HEK293 (cell line): ENCODE data around the gene EVC2.

Experiments used
- CTCF ChIA-PET: fragments of 350-600 bp; formaldehyde crosslinking; extraction: SDS; loops from one replicate; lab custom pipeline; 2021; ENCODE audit warnings: antibody characterized with exemption; lab: Yijun Ruan, JAX
- POLR2A ChIA-PET: fragments of 300-600 bp; formaldehyde crosslinking; extraction: SDS; loops from one replicate; lab custom pipeline; 2020; ENCODE audit warnings: antibody characterized with exemption, inconsistent platforms; lab: Yijun Ruan, JAX
- H3K27ac ChIP-seq: fragments of 200-500 bp; sonication (Bioruptor generic); 2 replicates; pipeline ENCODE4 v1.5.1; 2014; ENCODE audit warnings: low read depth, low read length, control low read depth, inconsistent platforms; ENCODE audit errors: extremely low read depth
- H3K36me3 ChIP-seq, 2 experiments: fragments of 200-500 bp in 1 of 2; sonication (Bioruptor generic) in 1 of 2; 1 replicate in 1 of 2; 2 replicates in 1 of 2; pipeline ENCODE4 v1.5.1; 2014 to 2017; ENCODE audit warnings: inconsistent platforms in 2 of 2, low read length in 2 of 2; ENCODE audit not compliant: control insufficient read depth in 2 of 2, insufficient read depth in 1 of 2
- H3K4me1 ChIP-seq: fragments of 200-500 bp; sonication (Bioruptor generic); 2 replicates; pipeline ENCODE4 v1.5.1; 2014; ENCODE audit warnings: mild to moderate bottlenecking, low read length, inconsistent platforms; ENCODE audit not compliant: control insufficient read depth, insufficient read depth
- H3K4me3 ChIP-seq: 2 replicates; pipeline ENCODE4 v1.5.1; 2011; ENCODE audit warnings: low read depth, mild to moderate bottlenecking, control low read depth, low read length, moderate library complexity
- H3K9me3 ChIP-seq: fragments of 200-500 bp; sonication (Bioruptor generic); 2 replicates; pipeline ENCODE4 v1.5.1; 2014; ENCODE audit warnings: low read depth, low read length, inconsistent platforms; ENCODE audit not compliant: control insufficient read depth, insufficient read depth
- GLIS2 ChIP-seq: fragments of 450-650 bp; formaldehyde crosslinking; IDR thresholded peaks from 2 replicates; pipeline ENCODE4 v1.5.1; 2016; ENCODE audit warnings: missing biosample characterization, missing genetic modification characterization
- KLF9 ChIP-seq: fragments of 450-650 bp; formaldehyde crosslinking; IDR thresholded peaks from 2 replicates; pipeline ENCODE4 v1.5.1; 2016; ENCODE audit warnings: missing biosample characterization, missing genetic modification characterization, low read depth
- PATZ1 ChIP-seq: fragments of 450-650 bp; formaldehyde crosslinking; IDR thresholded peaks from 2 replicates; pipeline ENCODE4 v1.5.1; 2016; ENCODE audit warnings: missing biosample characterization, missing genetic modification characterization
- SP7 ChIP-seq: fragments of 450-650 bp; formaldehyde crosslinking; IDR thresholded peaks from 2 replicates; pipeline ENCODE4 v1.5.1; 2016; ENCODE audit warnings: missing biosample characterization, missing genetic modification characterization
- ZIC2 ChIP-seq: fragments of 450-650 bp; formaldehyde crosslinking; IDR thresholded peaks from 2 replicates; pipeline ENCODE4 v1.5.1; 2016; ENCODE audit warnings: missing biosample characterization, missing genetic modification characterization
- ZNF132 ChIP-seq: fragments of 450-650 bp; formaldehyde crosslinking; IDR thresholded peaks from 2 replicates; pipeline ENCODE4 v1.5.1; 2017; ENCODE audit warnings: missing biosample characterization, missing genetic modification characterization, borderline replicate concordance
- ZNF157 ChIP-seq: fragments of 450-650 bp; formaldehyde crosslinking; IDR thresholded peaks from 2 replicates; pipeline ENCODE4 v1.5.1; 2016; ENCODE audit warnings: missing biosample characterization, missing genetic modification characterization
- ZNF174 ChIP-seq: fragments of 450-650 bp; formaldehyde crosslinking; IDR thresholded peaks from 2 replicates; pipeline ENCODE4 v1.5.0; 2017; ENCODE audit warnings: missing biosample characterization, mild to moderate bottlenecking, missing genetic modification characterization
- ZNF223 ChIP-seq: fragments of 450-650 bp; formaldehyde crosslinking; IDR thresholded peaks from 2 replicates; pipeline ENCODE4 v1.5.1; 2016; ENCODE audit warnings: missing biosample characterization, missing genetic modification characterization
- ZNF311 ChIP-seq: fragments of 450-650 bp; formaldehyde crosslinking; IDR thresholded peaks from 2 replicates; pipeline ENCODE4 v1.5.1; 2017; ENCODE audit warnings: missing biosample characterization, missing genetic modification characterization, borderline replicate concordance
- ZNF37A ChIP-seq: fragments of 450-650 bp; IDR thresholded peaks from 2 replicates; pipeline ENCODE4 v1.5.1; 2018; ENCODE audit warnings: missing biosample characterization, missing genetic modification characterization
- ZNF768 ChIP-seq: fragments of 450-650 bp; formaldehyde crosslinking; IDR thresholded peaks from 2 replicates; pipeline ENCODE4 v1.5.1; 2018; ENCODE audit warnings: missing biosample characterization, mild to moderate bottlenecking, missing genetic modification characterization
- TF ChIP-seq, protein P1 (sequence below): fragments of 450-650 bp; formaldehyde crosslinking; IDR thresholded peaks from 2 replicates; pipeline ENCODE4 v1.5.1; 2017; ENCODE audit warnings: missing biosample characterization, missing genetic modification characterization
- TF ChIP-seq, protein P2 (sequence below): fragments of 450-650 bp; formaldehyde crosslinking; IDR thresholded peaks from 2 replicates; pipeline ENCODE4 v1.5.1; 2016; ENCODE audit warnings: missing biosample characterization, missing genetic modification characterization
- TF ChIP-seq, protein P3 (sequence below): fragments of 450-650 bp; formaldehyde crosslinking; IDR thresholded peaks from 2 replicates; pipeline ENCODE4 v1.5.1; 2016; ENCODE audit warnings: missing biosample characterization, missing genetic modification characterization, low read depth

The EVC2 gene

DNA sequence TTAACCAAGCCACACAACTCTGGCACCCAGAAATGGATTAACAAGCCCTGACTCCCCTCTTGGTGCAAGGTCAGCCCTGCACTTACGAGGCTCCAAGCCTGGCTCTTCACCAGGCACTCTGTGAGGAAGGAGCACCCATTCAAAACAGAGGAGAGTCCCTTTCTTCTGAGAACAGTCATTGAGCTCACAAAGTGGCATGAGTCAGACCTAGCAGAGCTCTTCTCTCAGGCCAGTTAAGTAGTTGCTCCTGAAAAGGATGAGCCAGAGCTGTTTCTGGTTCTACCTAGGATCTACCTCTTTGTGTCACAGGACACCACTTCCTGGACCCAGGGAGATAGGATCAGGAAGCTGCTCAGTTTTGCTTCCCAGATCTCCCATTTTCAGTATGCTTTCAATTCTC, 48.2 kb downstream of the EVC2 start:
- H3K36me3 ChIP-seq, result no peaks in the 10 kb centered on the region
- H3K9me3 ChIP-seq, result no peaks in the 10 kb centered on the region
- no peaks in the 10 kb centered on the region for H3K4me1 ChIP-seq
- H3K4me3 ChIP-seq, result no peak overlapping the region
- TF ChIP-seq, protein P1, sequence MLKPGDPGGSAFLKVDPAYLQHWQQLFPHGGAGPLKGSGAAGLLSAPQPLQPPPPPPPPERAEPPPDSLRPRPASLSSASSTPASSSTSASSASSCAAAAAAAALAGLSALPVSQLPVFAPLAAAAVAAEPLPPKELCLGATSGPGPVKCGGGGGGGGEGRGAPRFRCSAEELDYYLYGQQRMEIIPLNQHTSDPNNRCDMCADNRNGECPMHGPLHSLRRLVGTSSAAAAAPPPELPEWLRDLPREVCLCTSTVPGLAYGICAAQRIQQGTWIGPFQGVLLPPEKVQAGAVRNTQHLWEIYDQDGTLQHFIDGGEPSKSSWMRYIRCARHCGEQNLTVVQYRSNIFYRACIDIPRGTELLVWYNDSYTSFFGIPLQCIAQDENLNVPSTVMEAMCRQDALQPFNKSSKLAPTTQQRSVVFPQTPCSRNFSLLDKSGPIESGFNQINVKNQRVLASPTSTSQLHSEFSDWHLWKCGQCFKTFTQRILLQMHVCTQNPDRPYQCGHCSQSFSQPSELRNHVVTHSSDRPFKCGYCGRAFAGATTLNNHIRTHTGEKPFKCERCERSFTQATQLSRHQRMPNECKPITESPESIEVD (tag by site-specific recombination), result no peak
- TF ChIP-seq PATZ1 (tag by site-specific recombination) (no peak), KLF9 (tag by site-specific recombination) (no peak), ZNF174 (tag by site-specific recombination) (no peak)
- CTCF ChIA-PET, result no interaction called here
- POLR2A ChIA-PET, result no interaction called here
- H3K27ac ChIP-seq, result no peak overlapping the region

DNA sequence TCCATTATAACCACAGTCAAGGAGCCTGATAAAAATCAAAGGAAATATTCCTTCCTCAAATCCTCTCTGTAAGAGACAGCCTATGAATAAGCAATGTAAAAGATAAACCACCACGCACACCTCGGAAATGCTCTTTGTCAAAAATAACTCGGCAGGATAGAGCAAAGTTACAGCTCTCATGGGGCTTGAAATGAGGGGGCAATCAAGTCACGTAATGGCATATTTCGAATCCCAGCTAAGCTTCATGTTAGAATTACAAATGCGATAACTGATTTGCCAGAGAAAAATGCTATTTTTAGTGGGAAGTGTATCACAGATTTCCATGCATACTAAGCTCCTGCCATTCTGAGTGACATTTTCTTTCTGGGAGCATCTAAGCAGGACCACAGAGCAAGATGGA, 49.4 kb downstream of the EVC2 start:
- no peak overlapping the region for H3K4me3 ChIP-seq
- H3K9me3 ChIP-seq, result no peaks in the 10 kb centered on the region
- H3K4me1 ChIP-seq, result no peaks in the 10 kb centered on the region
- POLR2A ChIA-PET, result no interaction called here
- H3K36me3 ChIP-seq, result no peaks in the 10 kb centered on the region
- TF ChIP-seq SP7 (tag by site-specific recombination) (no peak), ZNF157 (no peak), ZIC2 (tag by site-specific recombination) (no peak), ZNF223 (tag by site-specific recombination) (no peak), ZNF768 (tag by site-specific recombination) (no peak), GLIS2 (tag by site-specific recombination) (no peak)
- TF ChIP-seq, protein P2, sequence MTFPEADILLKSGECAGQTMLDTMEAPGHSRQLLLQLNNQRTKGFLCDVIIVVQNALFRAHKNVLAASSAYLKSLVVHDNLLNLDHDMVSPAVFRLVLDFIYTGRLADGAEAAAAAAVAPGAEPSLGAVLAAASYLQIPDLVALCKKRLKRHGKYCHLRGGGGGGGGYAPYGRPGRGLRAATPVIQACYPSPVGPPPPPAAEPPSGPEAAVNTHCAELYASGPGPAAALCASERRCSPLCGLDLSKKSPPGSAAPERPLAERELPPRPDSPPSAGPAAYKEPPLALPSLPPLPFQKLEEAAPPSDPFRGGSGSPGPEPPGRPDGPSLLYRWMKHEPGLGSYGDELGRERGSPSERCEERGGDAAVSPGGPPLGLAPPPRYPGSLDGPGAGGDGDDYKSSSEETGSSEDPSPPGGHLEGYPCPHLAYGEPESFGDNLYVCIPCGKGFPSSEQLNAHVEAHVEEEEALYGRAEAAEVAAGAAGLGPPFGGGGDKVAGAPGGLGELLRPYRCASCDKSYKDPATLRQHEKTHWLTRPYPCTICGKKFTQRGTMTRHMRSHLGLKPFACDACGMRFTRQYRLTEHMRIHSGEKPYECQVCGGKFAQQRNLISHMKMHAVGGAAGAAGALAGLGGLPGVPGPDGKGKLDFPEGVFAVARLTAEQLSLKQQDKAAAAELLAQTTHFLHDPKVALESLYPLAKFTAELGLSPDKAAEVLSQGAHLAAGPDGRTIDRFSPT (tag by site-specific recombination), result no peak
- CTCF ChIA-PET, result interaction anchor here (0.6 kb wide), 1 partner anchor 23 kb away, joined by 4 read pairs; no protein-coding TSS in a partner anchor
- H3K27ac ChIP-seq, result no peak overlapping the region

DNA sequence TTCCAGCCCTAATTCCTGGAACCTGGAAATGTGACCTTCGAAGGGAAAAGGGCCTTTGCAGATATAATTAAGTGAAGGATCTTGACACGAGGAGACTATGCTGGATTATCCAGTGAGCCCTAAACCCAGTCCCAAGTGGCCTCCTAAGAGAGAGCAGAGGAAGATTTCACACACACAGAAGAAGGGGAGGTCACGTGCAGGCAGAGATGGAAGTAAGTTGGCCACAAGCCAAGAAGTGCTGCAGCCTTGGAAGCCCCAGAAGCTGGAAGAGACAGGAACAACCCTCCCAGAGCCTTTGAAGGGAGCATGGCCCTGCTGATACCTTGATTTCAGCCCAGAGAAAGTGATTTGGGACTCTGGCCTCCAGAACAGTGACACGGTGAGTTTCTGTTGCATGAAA, 51.9 kb downstream of the EVC2 start:
- Histone ChIP-seq H3K4me1 (no peaks in the 10 kb centered on the region), H3K9me3 (no peaks in the 10 kb centered on the region), H3K4me3 (no peak overlapping the region), H3K27ac (no peak overlapping the region), H3K36me3 (no peaks in the 10 kb centered on the region)
- TF ChIP-seq ZNF37A (tag by site-specific recombination) (no peak), ZNF311 (tag by site-specific recombination) (no peak), ZNF132 (no peak)
- TF ChIP-seq, protein P3, sequence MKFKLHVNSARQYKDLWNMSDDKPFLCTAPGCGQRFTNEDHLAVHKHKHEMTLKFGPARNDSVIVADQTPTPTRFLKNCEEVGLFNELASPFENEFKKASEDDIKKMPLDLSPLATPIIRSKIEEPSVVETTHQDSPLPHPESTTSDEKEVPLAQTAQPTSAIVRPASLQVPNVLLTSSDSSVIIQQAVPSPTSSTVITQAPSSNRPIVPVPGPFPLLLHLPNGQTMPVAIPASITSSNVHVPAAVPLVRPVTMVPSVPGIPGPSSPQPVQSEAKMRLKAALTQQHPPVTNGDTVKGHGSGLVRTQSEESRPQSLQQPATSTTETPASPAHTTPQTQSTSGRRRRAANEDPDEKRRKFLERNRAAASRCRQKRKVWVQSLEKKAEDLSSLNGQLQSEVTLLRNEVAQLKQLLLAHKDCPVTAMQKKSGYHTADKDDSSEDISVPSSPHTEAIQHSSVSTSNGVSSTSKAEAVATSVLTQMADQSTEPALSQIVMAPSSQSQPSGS (tag by site-specific recombination), result no peak
- ChIA-PET POLR2A (no interaction called here), CTCF (no interaction called here)
